ENCODE results near the gene MTSS2. TPM values are rescaled to one million over a fixed set of nuclear protein-coding genes. Genes with fewer than 3 reads are reported as not detected.
"Not testable (repeated sequence)": the region's sequence is repeated elsewhere in the genome, so short reads cannot be mapped to it uniquely, and the experiment has no call there.

Gene MTSS2
- total RNA-seq, 1 donor from 2014 or later, result 9.9 TPM

- DNase-seq (ENCODE audit: low read depth in 2 of 2), result no peak
These were observed 29.7 kb downstream of the MTSS2 start for GRCh38 chr16:70656065-70656711.

GRCh38 chr16:70653809-70654771 is 31.8 kb downstream of the MTSS2 start:
- DNase-seq (ENCODE audit: low read depth in 2 of 2), result peak; percentile 72 to 84

GRCh38 chr16:70653406-70653805 is 32.4 kb downstream of the MTSS2 start:
- DNase-seq (ENCODE audit: low read depth in 2 of 2), result no peak

- peak in 1 of 2 donors; percentile 33 for DNase-seq (ENCODE audit: low read depth in 2 of 2)
These were observed 33.5 kb downstream of the MTSS2 start for GRCh38 chr16:70652322-70652721.

GRCh38 chr16:70651524-70651923 is 34.3 kb downstream of the MTSS2 start:
- peak in 1 of 2 donors; percentile 17 for DNase-seq (ENCODE audit: low read depth in 2 of 2)

- no peak for DNase-seq (ENCODE audit: low read depth in 2 of 2)
These were observed 35.6 kb downstream of the MTSS2 start for GRCh38 chr16:70650216-70650615.

- DNase-seq (ENCODE audit: low read depth in 2 of 2), result no peak
These were observed 36.6 kb downstream of the MTSS2 start for GRCh38 chr16:70649300-70649699.

- DNase-seq (ENCODE audit: low read depth in 2 of 2), result no peak
These were observed 37.2 kb downstream of the MTSS2 start for GRCh38 chr16:70648606-70649005.

GRCh38 chr16:70647441-70648359 is 38.2 kb downstream of the MTSS2 start:
- no peak for DNase-seq (ENCODE audit: low read depth in 2 of 2)

- peak; percentile 58 to 59 for DNase-seq (ENCODE audit: low read depth in 2 of 2)
These were observed 39.3 kb downstream of the MTSS2 start, which contains the start of gene IL34 for GRCh38 chr16:70646260-70647241. Gene IL34 (plus strand): TSS chr16:70646559. CDS start chr16:70646948, 389 bp downstream.

GRCh38 chr16:70644763-70645597 is 40.9 kb downstream of the MTSS2 start:
- no peak for DNase-seq (ENCODE audit: low read depth in 2 of 2)

GRCh38 chr16:70643264-70643663 is 42.6 kb downstream of the MTSS2 start:
- not testable (repeated sequence) for DNase-seq (ENCODE audit: low read depth in 2 of 2)

- no peak for DNase-seq (ENCODE audit: low read depth in 2 of 2)
These were observed 43.2 kb downstream of the MTSS2 start for GRCh38 chr16:70642633-70643032.

- no peak for DNase-seq (ENCODE audit: low read depth in 2 of 2)
These were observed 46.8 kb downstream of the MTSS2 start for GRCh38 chr16:70638814-70639792.
